Hepatocyte (in vitro differentiated cells): Measurements from ENCODE around the gene ASAP2. TPM values are rescaled to one million over a fixed set of nuclear protein-coding genes. Genes with fewer than 3 reads are reported as not detected.

Experiments used
- DNase-seq: peaks from one replicate; pipeline ENCODE4 v3.0.0-alpha.2; 2016; ENCODE audit warnings: low spot score
- H2AFZ ChIP-seq: fragments of 200-600 bp; sonication (generic); 2 replicates; pipeline ENCODE4 v1.6.0; 2016; ENCODE audit warnings: antibody characterized with exemption, mild to moderate bottlenecking
- H3K27ac ChIP-seq: fragments of 200-600 bp; sonication (generic); 2 replicates; pipeline ENCODE4 v1.5.1; 2016; ENCODE audit warnings: mild to moderate bottlenecking
- H3K27me3 ChIP-seq: fragments of 200-600 bp; sonication (generic); 2 replicates; pipeline ENCODE4 v1.6.1; 2016
- H3K36me3 ChIP-seq: fragments of 200-600 bp; sonication (generic); replicated peaks from 2 replicates; pipeline ENCODE4 v1.5.1; 2016; ENCODE audit warnings: low read depth; ENCODE audit not compliant: insufficient read depth
- H3K4me1 ChIP-seq: fragments of 200-600 bp; sonication (generic); 2 replicates; pipeline ENCODE4 v1.5.1; 2016; ENCODE audit warnings: mild to moderate bottlenecking, moderate library complexity; ENCODE audit not compliant: insufficient read depth
- H3K4me2 ChIP-seq: fragments of 200-600 bp; sonication (generic); 2 replicates; pipeline ENCODE4 v1.6.0; 2016
- H3K4me3 ChIP-seq: fragments of 200-600 bp; sonication (generic); 2 replicates; pipeline ENCODE4 v1.5.1; 2016; ENCODE audit warnings: mild to moderate bottlenecking
- H3K79me2 ChIP-seq: fragments of 200-600 bp; sonication (generic); 2 replicates; pipeline ENCODE4 v1.6.0; 2017; ENCODE audit warnings: mild to moderate bottlenecking
- H3K9me2 ChIP-seq: fragments of 200-600 bp; sonication (generic); replicated peaks from 2 replicates; pipeline ENCODE4 v1.6.0; 2017; ENCODE audit warnings: mild to moderate bottlenecking; ENCODE audit not compliant: insufficient read depth
- H3K9me3 ChIP-seq: fragments of 200-600 bp; sonication (generic); 2 replicates; pipeline ENCODE4 v1.5.1; 2016; ENCODE audit warnings: low read depth, mild to moderate bottlenecking
- H4K20me1 ChIP-seq: fragments of 200-600 bp; sonication (generic); 2 replicates; pipeline ENCODE4 v1.6.0; 2016; ENCODE audit warnings: mild to moderate bottlenecking; ENCODE audit not compliant: insufficient read depth, poor library complexity, severe bottlenecking
- CTCF ChIP-seq: fragments of 200-600 bp; sonication (generic); IDR thresholded peaks from 2 replicates; pipeline ENCODE4 v1.5.1; 2016; ENCODE audit warnings: antibody characterized with exemption, mild to moderate bottlenecking; ENCODE audit not compliant: poor library complexity
- EZH2 ChIP-seq: fragments of 200-600 bp; sonication (generic); IDR thresholded peaks from 2 replicates; pipeline ENCODE4 v1.6.1; 2016; ENCODE audit warnings: antibody characterized with exemption, mild to moderate bottlenecking, borderline replicate concordance
- EZH2phosphoT487 ChIP-seq: fragments of 200-600 bp; sonication (generic); IDR thresholded peaks from one replicate; pipeline ENCODE4 v1.6.1; 2018; ENCODE audit warnings: antibody characterized with exemption, mild to moderate bottlenecking, low read depth, moderate library complexity; ENCODE audit not compliant: unreplicated experiment, severe bottlenecking
- WGBS: methylation state at CpG from one replicate; pipeline ENCODE4 v1.1.6; 2016; ENCODE audit warnings: low lambda C conversion rate; ENCODE audit errors: missing lambda C conversion rate; 5-methylcytosine and 5-hydroxymethylcytosine counted together
- polyA plus RNA-seq: library from polyadenylated mRNA; unstranded; fragments of >200 nt; fragmentation: Nextera tagmentation; extraction: Ambion mirVana; gene quantifications from 2 replicates; pipeline ENCODE4 v1.2.1, GENCODE V29; 2016
- total RNA-seq: library from RNA; depleted of rRNA; stranded (reverse); fragments of >200 nt; gene quantifications from 2 replicates; pipeline ENCODE4 v1.2.3, GENCODE V29; 2014

The ASAP2 gene
- total and polyA plus RNA-seq, 2 experiments from 2014 or later: 13.7 to 21.3 TPM

- H3K27me3 ChIP-seq: no peaks in the 10 kb centered on the region
- no peaks in the 10 kb centered on the region for H3K9me3 ChIP-seq
- no peaks in the 10 kb centered on the region for H4K20me1 ChIP-seq
- no peak for DNase-seq
- H3K36me3 ChIP-seq: no peaks in the 10 kb centered on the region
- H3K4me1 ChIP-seq: peaks cover 6% of the 10 kb centered on the region
- WGBS: 93% methylated on average over 7 of the region's 7 CpGs
- H3K27ac ChIP-seq: peak overlapping the region; percentile 47
- H3K79me2 ChIP-seq: peaks cover 42% of the 10 kb centered on the region
- no peak overlapping the region for H3K4me2 ChIP-seq
- no peak for TF ChIP-seq EZH2
- H3K4me3 ChIP-seq: no peak overlapping the region
- H3K9me2 ChIP-seq: no peaks in the 10 kb centered on the region
- no peak overlapping the region for H2AFZ ChIP-seq
Measured at GRCh38 chr2:9288233-9288632, 81.6 kb downstream of the ASAP2 start.

GRCh38 chr2:9288681-9289338, 82.2 kb downstream of the ASAP2 start:
- peaks cover 37% of the 10 kb centered on the region for H3K79me2 ChIP-seq
- no peaks in the 10 kb centered on the region for H3K36me3 ChIP-seq
- H3K9me3 ChIP-seq: no peaks in the 10 kb centered on the region
- peak overlapping the region; percentile 47 for H3K27ac ChIP-seq
- no peak overlapping the region for H3K4me3 ChIP-seq
- TF ChIP-seq EZH2 (no peak), EZH2phosphoT487 (no peak), CTCF (no peak)
- no peaks in the 10 kb centered on the region for H3K27me3 ChIP-seq
- no peak for DNase-seq
- no peak overlapping the region for H3K4me2 ChIP-seq
- no peak overlapping the region for H2AFZ ChIP-seq
- no peaks in the 10 kb centered on the region for H3K9me2 ChIP-seq
- peaks cover 4% of the 10 kb centered on the region for H3K4me1 ChIP-seq
- no peaks in the 10 kb centered on the region for H4K20me1 ChIP-seq
- 82% methylated on average over 5 of the region's 5 CpGs for WGBS

GRCh38 chr2:9291331-9291730, 84.7 kb downstream of the ASAP2 start:
- Histone ChIP-seq H3K4me3 (no peak overlapping the region), H3K4me1 (no peaks in the 10 kb centered on the region), H3K9me2 (no peaks in the 10 kb centered on the region), H3K27ac (no peak overlapping the region), H3K27me3 (no peaks in the 10 kb centered on the region), H3K4me2 (no peak overlapping the region), H3K9me3 (no peaks in the 10 kb centered on the region), H4K20me1 (no peaks in the 10 kb centered on the region), H3K79me2 (peaks cover 40% of the 10 kb centered on the region), H2AFZ (no peak overlapping the region), H3K36me3 (no peaks in the 10 kb centered on the region)
- WGBS: 95% methylated on average over 12 of the region's 12 CpGs
- TF ChIP-seq EZH2phosphoT487 (no peak), EZH2 (no peak), CTCF (no peak)
- no peak for DNase-seq

GRCh38 chr2:9291866-9292265, 85.3 kb downstream of the ASAP2 start:
- Histone ChIP-seq H3K79me2 (peaks cover 35% of the 10 kb centered on the region), H2AFZ (no peak overlapping the region), H3K27ac (no peak overlapping the region), H3K36me3 (no peaks in the 10 kb centered on the region), H3K9me3 (no peaks in the 10 kb centered on the region), H3K27me3 (no peaks in the 10 kb centered on the region), H3K4me3 (no peak overlapping the region), H3K4me2 (no peak overlapping the region), H3K9me2 (no peaks in the 10 kb centered on the region), H4K20me1 (no peaks in the 10 kb centered on the region), H3K4me1 (no peaks in the 10 kb centered on the region)
- DNase-seq: no peak
- TF ChIP-seq EZH2phosphoT487 (no peak), CTCF (no peak), EZH2 (no peak)
- WGBS: 96% methylated on average over 5 of the region's 5 CpGs
